ENCODE measurements around the gene RPS15. TPM values are rescaled to one million over a fixed set of nuclear protein-coding genes. Genes with fewer than 3 reads are reported as not detected.
A peak's percentile ranks its signal among the peaks of the same experiment; 100 is the strongest.

RPS15 gene
- total RNA-seq, 1 donor = 318 TPM

GRCh38 chr19:1470055-1470304 lies 31.8 kb downstream of the RPS15 start:
- Histone ChIP-seq H3K4me3 (ENCODE audit: insufficient read depth, low read length) (no peak overlapping the region), H3K27me3 (ENCODE audit: insufficient read depth, low read length) (peaks cover 68% of the 10 kb centered on the region), H3K79me2 (ENCODE audit: insufficient read depth, low read length) (no peaks in the 10 kb centered on the region), H4K20me1 (ENCODE audit: insufficient read depth, low read length) (peaks cover 74% of the 10 kb centered on the region), H3K9me3 (ENCODE audit: low read depth, low read length) (no peaks in the 10 kb centered on the region), H2AFZ (ENCODE audit: low read length) (no peak overlapping the region), H3K27ac (ENCODE audit: low read depth, low read length) (no peak overlapping the region), H3K4me2 (ENCODE audit: insufficient read depth, low read length) (no peak overlapping the region), H3K4me1 (ENCODE audit: insufficient read depth, low read length) (no peaks in the 10 kb centered on the region), H3K36me3 (ENCODE audit: insufficient read depth, low read length) (no peaks in the 10 kb centered on the region)
- TF ChIP-seq CTCF (IDR thresholded peaks at IDR 0.05; ENCODE audit: extremely low read depth, low read depth, low read length) = no peak
- DNase-seq (ENCODE audit: insufficient read length, low spot score, missing footprints) = no peak

GRCh38 chr19:1470305-1471009 lies 32.3 kb downstream of the RPS15 start:
- peaks cover 72% of the 10 kb centered on the region for H4K20me1 ChIP-seq (ENCODE audit: insufficient read depth, low read length)
- H2AFZ ChIP-seq (ENCODE audit: low read length) = no peak overlapping the region
- no peak for TF ChIP-seq CTCF (IDR thresholded peaks at IDR 0.05; ENCODE audit: extremely low read depth, low read depth, low read length)
- H3K4me1 ChIP-seq (ENCODE audit: insufficient read depth, low read length) = no peaks in the 10 kb centered on the region
- H3K4me3 ChIP-seq (ENCODE audit: insufficient read depth, low read length) = no peak overlapping the region
- peak; percentile 95 for DNase-seq (ENCODE audit: insufficient read length, low spot score, missing footprints)
- H3K36me3 ChIP-seq (ENCODE audit: insufficient read depth, low read length) = no peaks in the 10 kb centered on the region
- peaks cover 68% of the 10 kb centered on the region for H3K27me3 ChIP-seq (ENCODE audit: insufficient read depth, low read length)
- H3K27ac ChIP-seq (ENCODE audit: low read depth, low read length) = no peak overlapping the region
- no peaks in the 10 kb centered on the region for H3K9me3 ChIP-seq (ENCODE audit: low read depth, low read length)
- H3K79me2 ChIP-seq (ENCODE audit: insufficient read depth, low read length) = no peaks in the 10 kb centered on the region
- H3K4me2 ChIP-seq (ENCODE audit: insufficient read depth, low read length) = no peak overlapping the region

GRCh38 chr19:1471010-1471514 lies 32.9 kb downstream of the RPS15 start:
- no peak overlapping the region for H3K27ac ChIP-seq (ENCODE audit: low read depth, low read length)
- no peak overlapping the region for H2AFZ ChIP-seq (ENCODE audit: low read length)
- peaks cover 69% of the 10 kb centered on the region for H4K20me1 ChIP-seq (ENCODE audit: insufficient read depth, low read length)
- no peak for TF ChIP-seq CTCF (IDR thresholded peaks at IDR 0.05; ENCODE audit: extremely low read depth, low read depth, low read length)
- H3K79me2 ChIP-seq (ENCODE audit: insufficient read depth, low read length) = no peaks in the 10 kb centered on the region
- H3K4me1 ChIP-seq (ENCODE audit: insufficient read depth, low read length) = no peaks in the 10 kb centered on the region
- peaks cover 66% of the 10 kb centered on the region for H3K27me3 ChIP-seq (ENCODE audit: insufficient read depth, low read length)
- no peak overlapping the region for H3K4me3 ChIP-seq (ENCODE audit: insufficient read depth, low read length)
- no peaks in the 10 kb centered on the region for H3K9me3 ChIP-seq (ENCODE audit: low read depth, low read length)
- DNase-seq (ENCODE audit: insufficient read length, low spot score, missing footprints) = peak; percentile 97
- H3K4me2 ChIP-seq (ENCODE audit: insufficient read depth, low read length) = no peak overlapping the region
- H3K36me3 ChIP-seq (ENCODE audit: insufficient read depth, low read length) = no peaks in the 10 kb centered on the region

DNA sequence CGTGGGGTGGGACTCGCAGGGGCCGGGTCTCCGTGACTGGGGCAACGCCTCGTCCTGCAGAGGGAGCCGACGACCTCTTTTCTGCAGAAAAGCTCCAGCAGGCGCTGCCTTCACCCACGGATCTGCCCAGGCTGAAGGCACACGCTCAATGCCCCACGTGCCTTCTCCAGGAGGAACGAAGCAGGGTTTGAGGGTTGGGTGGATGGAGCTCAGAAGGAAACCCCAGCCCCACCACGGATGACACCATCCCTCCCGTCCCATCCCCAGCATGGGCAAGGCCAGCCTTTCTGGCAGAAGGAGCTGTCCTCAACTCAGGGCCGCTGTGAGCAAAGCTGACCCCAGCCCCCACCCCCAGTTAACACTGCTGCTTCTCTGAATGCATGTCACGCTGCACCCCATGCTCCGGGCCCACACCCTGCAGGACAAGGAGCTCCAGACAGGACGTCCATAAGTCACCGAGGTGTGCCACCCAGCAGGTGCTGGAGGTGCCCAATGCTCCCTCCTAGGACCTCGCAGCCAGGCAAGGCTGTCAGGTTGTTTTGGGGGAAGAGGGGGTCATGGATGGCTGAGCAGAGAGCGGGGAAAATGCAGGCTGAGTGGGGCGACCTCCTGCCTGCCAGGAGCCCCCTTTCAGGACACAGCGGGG lies 33.4 kb downstream of the RPS15 start:
- Histone ChIP-seq H3K79me2 (ENCODE audit: insufficient read depth, low read length) (peaks cover 4% of the 10 kb centered on the region), H3K4me2 (ENCODE audit: insufficient read depth, low read length) (no peak overlapping the region), H4K20me1 (ENCODE audit: insufficient read depth, low read length) (peaks cover 69% of the 10 kb centered on the region), H3K27ac (ENCODE audit: low read depth, low read length) (no peak overlapping the region), H3K9me3 (ENCODE audit: low read depth, low read length) (no peaks in the 10 kb centered on the region), H3K36me3 (ENCODE audit: insufficient read depth, low read length) (no peaks in the 10 kb centered on the region), H2AFZ (ENCODE audit: low read length) (no peak overlapping the region), H3K4me1 (ENCODE audit: insufficient read depth, low read length) (no peaks in the 10 kb centered on the region), H3K4me3 (ENCODE audit: insufficient read depth, low read length) (no peak overlapping the region), H3K27me3 (ENCODE audit: insufficient read depth, low read length) (peaks cover 61% of the 10 kb centered on the region)
- no peak for TF ChIP-seq CTCF (IDR thresholded peaks at IDR 0.05; ENCODE audit: extremely low read depth, low read depth, low read length)
- DNase-seq (ENCODE audit: insufficient read length, low spot score, missing footprints) = peak; percentile 96
